Measurements from ENCODE around the gene MND1. TPM values are rescaled to one million over a fixed set of nuclear protein-coding genes. Genes with fewer than 3 reads are reported as not detected.

Gene MND1
- total RNA-seq, 1 donor from 2014 or later: 9.7 TPM

DNA sequence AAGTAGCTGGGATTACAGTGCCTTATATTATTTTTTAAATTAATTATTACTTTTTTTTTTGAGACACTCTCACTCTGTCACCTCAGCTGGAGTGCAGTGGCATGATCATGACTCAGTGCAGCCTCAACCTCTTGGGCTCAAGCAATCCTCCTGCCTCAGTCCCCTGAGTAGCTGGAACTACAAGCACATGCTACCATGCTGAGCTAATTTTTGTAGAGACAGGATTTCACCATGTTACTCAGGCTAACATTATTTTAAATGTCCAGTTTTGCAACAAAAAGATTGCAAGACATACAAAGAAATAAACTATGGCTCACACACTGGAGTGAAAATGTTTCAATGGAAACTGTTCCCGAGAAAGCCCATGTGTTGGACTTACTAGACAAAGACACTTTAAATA, 59.2 kb downstream of the MND1 start:
- Mint-ChIP-seq H3K4me3 (ENCODE audit: low read depth) (no peak overlapping the region), H3K27me3 (no peaks in the 10 kb centered on the region), H3K4me1 (ENCODE audit: low read depth) (no peaks in the 10 kb centered on the region), H3K9me3 (ENCODE audit: low read depth) (peaks cover 8% of the 10 kb centered on the region), H3K36me3 (ENCODE audit: insufficient read depth) (peaks cover 6% of the 10 kb centered on the region), H3K27ac (no peak overlapping the region)
- TF ChIP-seq, protein P1, sequence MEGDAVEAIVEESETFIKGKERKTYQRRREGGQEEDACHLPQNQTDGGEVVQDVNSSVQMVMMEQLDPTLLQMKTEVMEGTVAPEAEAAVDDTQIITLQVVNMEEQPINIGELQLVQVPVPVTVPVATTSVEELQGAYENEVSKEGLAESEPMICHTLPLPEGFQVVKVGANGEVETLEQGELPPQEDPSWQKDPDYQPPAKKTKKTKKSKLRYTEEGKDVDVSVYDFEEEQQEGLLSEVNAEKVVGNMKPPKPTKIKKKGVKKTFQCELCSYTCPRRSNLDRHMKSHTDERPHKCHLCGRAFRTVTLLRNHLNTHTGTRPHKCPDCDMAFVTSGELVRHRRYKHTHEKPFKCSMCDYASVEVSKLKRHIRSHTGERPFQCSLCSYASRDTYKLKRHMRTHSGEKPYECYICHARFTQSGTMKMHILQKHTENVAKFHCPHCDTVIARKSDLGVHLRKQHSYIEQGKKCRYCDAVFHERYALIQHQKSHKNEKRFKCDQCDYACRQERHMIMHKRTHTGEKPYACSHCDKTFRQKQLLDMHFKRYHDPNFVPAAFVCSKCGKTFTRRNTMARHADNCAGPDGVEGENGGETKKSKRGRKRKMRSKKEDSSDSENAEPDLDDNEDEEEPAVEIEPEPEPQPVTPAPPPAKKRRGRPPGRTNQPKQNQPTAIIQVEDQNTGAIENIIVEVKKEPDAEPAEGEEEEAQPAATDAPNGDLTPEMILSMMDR (IDR thresholded peaks at IDR 0.05; ENCODE audit: unreplicated experiment): no peak
- DNase-seq (ENCODE audit: low spot score, unreplicated experiment): no peak

DNA sequence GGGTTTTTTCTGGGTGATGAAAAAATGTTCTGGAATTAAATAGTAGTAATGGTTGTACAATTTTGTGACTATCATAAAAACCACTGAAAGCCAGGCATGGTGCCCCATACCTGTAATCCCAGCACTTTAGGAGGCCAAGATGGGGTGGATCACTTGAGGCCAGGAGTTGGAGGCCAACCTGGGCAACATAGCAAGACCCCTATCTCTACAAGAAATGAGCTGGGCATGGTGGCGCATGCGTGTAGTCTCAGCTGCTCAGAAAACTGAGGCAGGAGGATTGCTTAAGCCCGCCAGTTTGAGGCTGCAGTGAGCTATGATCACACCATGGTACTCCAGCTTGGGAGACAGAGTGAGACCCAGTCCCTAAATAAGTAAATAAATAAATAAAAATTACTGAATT, 63.4 kb downstream of the MND1 start:
- no peaks in the 10 kb centered on the region for H3K4me1 Mint-ChIP-seq (ENCODE audit: low read depth)
- H3K36me3 Mint-ChIP-seq (ENCODE audit: insufficient read depth): peaks cover 6% of the 10 kb centered on the region
- peaks cover 8% of the 10 kb centered on the region for H3K9me3 Mint-ChIP-seq (ENCODE audit: low read depth)
- H3K27ac Mint-ChIP-seq: no peak overlapping the region
- TF ChIP-seq, protein P1 (IDR thresholded peaks at IDR 0.05; ENCODE audit: unreplicated experiment): no peak
- H3K27me3 Mint-ChIP-seq: no peaks in the 10 kb centered on the region
- no peak overlapping the region for H3K4me3 Mint-ChIP-seq (ENCODE audit: low read depth)
- DNase-seq (ENCODE audit: low spot score, unreplicated experiment): no peak

DNA sequence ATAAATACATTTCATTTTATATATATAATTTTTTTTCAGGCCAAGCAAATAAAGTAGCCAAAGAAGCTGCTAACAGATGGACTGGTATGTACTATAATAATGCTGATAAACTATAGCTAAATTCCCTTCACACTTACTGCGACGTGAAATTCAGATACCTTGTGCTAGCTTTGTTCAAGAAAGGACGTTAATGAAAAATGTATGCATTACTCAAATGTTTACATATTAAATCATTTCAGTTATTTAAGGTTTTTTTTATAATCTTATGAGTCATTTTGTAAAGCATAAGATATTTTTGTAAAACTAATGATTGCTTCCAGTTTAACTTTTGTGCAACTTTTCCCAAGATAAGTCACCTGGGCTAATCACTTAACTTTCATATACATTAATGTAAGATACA, 64.4 kb downstream of the MND1 start:
- no peaks in the 10 kb centered on the region for H3K27me3 Mint-ChIP-seq
- DNase-seq (ENCODE audit: low spot score, unreplicated experiment): no peak
- H3K4me1 Mint-ChIP-seq (ENCODE audit: low read depth): no peaks in the 10 kb centered on the region
- H3K27ac Mint-ChIP-seq: no peak overlapping the region
- H3K4me3 Mint-ChIP-seq (ENCODE audit: low read depth): no peak overlapping the region
- peaks cover 8% of the 10 kb centered on the region for H3K9me3 Mint-ChIP-seq (ENCODE audit: low read depth)
- TF ChIP-seq, protein P1 (IDR thresholded peaks at IDR 0.05; ENCODE audit: unreplicated experiment): no peak
- peaks cover 6% of the 10 kb centered on the region for H3K36me3 Mint-ChIP-seq (ENCODE audit: insufficient read depth)

DNA sequence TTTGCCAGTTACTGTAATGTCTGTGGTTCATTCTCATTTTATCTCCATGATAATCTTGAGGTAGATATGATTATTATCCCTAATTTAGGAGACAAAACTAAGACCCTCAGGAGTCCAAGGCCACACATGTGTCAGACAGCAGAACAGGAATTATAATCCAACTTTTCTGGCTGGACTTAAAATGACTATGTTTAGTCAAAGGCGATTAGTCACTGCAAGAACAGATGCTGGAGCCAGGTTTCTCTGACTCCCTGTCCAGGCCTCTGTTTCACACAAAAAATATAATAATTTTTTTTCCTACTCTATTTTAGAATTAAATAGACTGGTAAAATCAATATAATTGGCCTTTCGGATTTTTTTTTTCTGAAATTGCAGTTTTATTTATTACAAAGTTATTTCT, 64.9 kb downstream of the MND1 start:
- Mint-ChIP-seq H3K27ac (no peak overlapping the region), H3K4me3 (ENCODE audit: low read depth) (no peak overlapping the region), H3K9me3 (ENCODE audit: low read depth) (peaks cover 8% of the 10 kb centered on the region), H3K36me3 (ENCODE audit: insufficient read depth) (peaks cover 6% of the 10 kb centered on the region), H3K27me3 (no peaks in the 10 kb centered on the region), H3K4me1 (ENCODE audit: low read depth) (no peaks in the 10 kb centered on the region)
- TF ChIP-seq, protein P1 (IDR thresholded peaks at IDR 0.05; ENCODE audit: unreplicated experiment): no peak
- no peak for DNase-seq (ENCODE audit: low spot score, unreplicated experiment)

DNA sequence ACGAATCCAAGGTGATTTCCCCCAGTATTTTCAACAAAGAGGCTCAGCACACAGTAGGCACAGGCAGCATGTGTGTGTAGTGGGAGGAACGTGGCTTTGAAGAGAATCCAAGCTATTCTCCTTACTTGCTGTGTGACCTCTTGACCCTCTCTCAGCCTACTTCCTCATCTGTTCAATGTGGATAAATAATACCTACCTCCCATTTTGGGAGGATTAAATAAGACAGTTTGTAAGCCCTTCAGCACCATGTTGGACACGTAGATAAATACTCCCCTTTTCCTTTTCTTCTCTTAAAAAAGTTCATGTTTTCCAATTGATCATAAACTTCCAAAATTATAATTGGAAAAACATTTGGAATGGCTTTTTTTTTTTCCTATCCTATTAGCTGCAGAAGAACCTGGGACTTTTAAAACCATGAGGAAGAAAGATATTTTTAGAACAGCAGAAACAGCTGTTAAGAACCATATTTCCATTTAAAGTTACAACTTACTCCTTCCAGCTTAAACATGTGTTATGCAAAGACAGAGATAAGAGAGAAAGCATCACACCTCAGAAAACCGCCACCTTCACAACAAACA, 65.5 kb downstream of the MND1 start:
- TF ChIP-seq, protein P1 (IDR thresholded peaks at IDR 0.05; ENCODE audit: unreplicated experiment): no peak
- H3K4me3 Mint-ChIP-seq (ENCODE audit: low read depth): no peak overlapping the region

More for the DNA sequence above, 65.5 kb downstream of the MND1 start:
- H3K27me3 Mint-ChIP-seq: no peaks in the 10 kb centered on the region
- H3K9me3 Mint-ChIP-seq (ENCODE audit: low read depth): peaks cover 8% of the 10 kb centered on the region
- H3K36me3 Mint-ChIP-seq (ENCODE audit: insufficient read depth): peaks cover 6% of the 10 kb centered on the region
- H3K4me1 Mint-ChIP-seq (ENCODE audit: low read depth): no peaks in the 10 kb centered on the region
- no peak overlapping the region for H3K27ac Mint-ChIP-seq
- DNase-seq (ENCODE audit: low spot score, unreplicated experiment): no peak

Data from progenitor cell of endocrine pancreas (in vitro differentiated cells).